LNCaP clone FGC (cell line): ENCODE measurements around the gene VSIG10L2.

Experiments used
- DNase-seq: peaks from one replicate; pipeline ENCODE4 v3.0.0-alpha.2; 2011; ENCODE audit warnings: low read depth
- H3K4me3 ChIP-seq: 2 replicates; pipeline ENCODE4 v1.5.1; 2011; ENCODE audit warnings: mild to moderate bottlenecking, low read depth, low read length, control low read depth
- CTCF ChIP-seq: IDR thresholded peaks from 2 replicates; pipeline ENCODE4 v1.5.1; 2012; ENCODE audit warnings: mild to moderate bottlenecking; ENCODE audit not compliant: control insufficient read depth, insufficient read depth; ENCODE audit errors: extremely low read depth

The VSIG10L2 gene

GRCh38 chr11:125954945-125955640 lies 9.2 kb downstream of the VSIG10L2 start:
- DNase-seq, result no peak
- TF ChIP-seq CTCF, result no peak
- no peak overlapping the region for H3K4me3 ChIP-seq

- no peak for TF ChIP-seq CTCF
- H3K4me3 ChIP-seq, result no peak overlapping the region
- no peak for DNase-seq
These were observed 10.0 kb downstream of the VSIG10L2 start for GRCh38 chr11:125955856-125956255.

GRCh38 chr11:125956391-125957134 lies 10.7 kb downstream of the VSIG10L2 start:
- no peak overlapping the region for H3K4me3 ChIP-seq
- no peak for TF ChIP-seq CTCF
- no peak for DNase-seq

GRCh38 chr11:125957618-125958332 lies 11.9 kb downstream of the VSIG10L2 start:
- TF ChIP-seq CTCF, result no peak
- H3K4me3 ChIP-seq, result no peak overlapping the region
- no peak for DNase-seq

GRCh38 chr11:125958872-125959400 lies 13.1 kb downstream of the VSIG10L2 start:
- H3K4me3 ChIP-seq, result no peak overlapping the region
- no peak for DNase-seq
- no peak for TF ChIP-seq CTCF

GRCh38 chr11:125959511-125959910 lies 13.7 kb downstream of the VSIG10L2 start:
- no peak for TF ChIP-seq CTCF
- no peak for DNase-seq
- no peak overlapping the region for H3K4me3 ChIP-seq
